IMR-90 (cell line): Measurements from ENCODE around the gene SLC22A12. TPM values are rescaled to one million over a fixed set of nuclear protein-coding genes. Genes with fewer than 3 reads are reported as not detected.

Experiments
- ATAC-seq: fragments of 200-7000 bp; cut with Tn5 transposase; 2 replicates; pipeline ENCODE4 v1.9.1; 2020; ENCODE audit warnings: low read depth, mild to moderate bottlenecking, moderate library complexity
- BruUV-seq: library from RNA; stranded (reverse); fragments of 400-500 nt; replicated peaks from 2 replicates; lab custom pipeline; 2021; lab: Mats Ljungman, UMichigan
- CTCF ChIA-PET: fragments of 300-600 bp; formaldehyde crosslinking; extraction: SDS; loops from one replicate; lab custom pipeline; 2021; ENCODE audit warnings: antibody characterized with exemption; lab: Yijun Ruan, JAX
- POLR2A ChIA-PET: fragments of 300-600 bp; sonication (Branson Sonifier 250); formaldehyde crosslinking; loops from one replicate; lab custom pipeline; 2022; ENCODE audit warnings: antibody characterized with exemption; ENCODE audit not compliant: unreplicated experiment; lab: Charles Lee
- DNase-seq: peaks from one replicate; pipeline ENCODE4 v3.0.0; 2013
- H2AFZ ChIP-seq: replicated peaks from 2 replicates; pipeline ENCODE3; 2013; ENCODE audit warnings: low read length, mild to moderate bottlenecking; ENCODE audit not compliant: poor library complexity
- H2AK5ac ChIP-seq: 2 replicates; pipeline ENCODE4 v1.6.1; 2013; ENCODE audit warnings: low read depth, low read length, inconsistent platforms
- H2AK9ac ChIP-seq: replicated peaks from 2 replicates; pipeline ENCODE3; 2013; ENCODE audit warnings: mild to moderate bottlenecking, low read depth, low read length, moderate library complexity; ENCODE audit not compliant: poor library complexity
- H2BK120ac ChIP-seq: 2 replicates; pipeline ENCODE4 v1.6.1; 2013; ENCODE audit warnings: low read depth, low read length, inconsistent platforms
- H2BK15ac ChIP-seq: 3 replicates; pipeline ENCODE4 v1.6.1; 2013; ENCODE audit warnings: low read depth, low read length, inconsistent platforms
- H2BK20ac ChIP-seq: 2 replicates; pipeline ENCODE4 v1.6.1; 2013; ENCODE audit warnings: low read depth, mild to moderate bottlenecking, inconsistent platforms, low read length, moderate library complexity
- H2BK5ac ChIP-seq: 2 replicates; pipeline ENCODE4 v1.6.1; 2013; ENCODE audit warnings: mild to moderate bottlenecking, low read depth, low read length, inconsistent platforms; ENCODE audit not compliant: poor library complexity, severe bottlenecking
- H3K14ac ChIP-seq: replicated peaks from 2 replicates; pipeline ENCODE4 v1.6.1; 2013; ENCODE audit warnings: low read depth, low read length, inconsistent platforms
- H3K18ac ChIP-seq: 2 replicates; pipeline ENCODE4 v1.6.1; 2013; ENCODE audit warnings: low read depth, low read length, control low read depth
- H3K23ac ChIP-seq: 2 replicates; pipeline ENCODE4 v1.6.1; 2013; ENCODE audit warnings: low read depth, low read length, inconsistent platforms
- H3K27ac ChIP-seq: 2 replicates; pipeline ENCODE4 v1.5.1; 2013; ENCODE audit warnings: mild to moderate bottlenecking, control low read depth, low read length; ENCODE audit not compliant: insufficient read depth
- H3K27me3 ChIP-seq: 2 replicates; pipeline ENCODE4 v1.6.1; 2013; ENCODE audit warnings: low read length; ENCODE audit not compliant: control insufficient read depth, insufficient read depth
- H3K36me3 ChIP-seq: 2 replicates; pipeline ENCODE4 v1.6.1; 2013; ENCODE audit warnings: low read length, mixed read lengths; ENCODE audit not compliant: control insufficient read depth, insufficient read depth
- H3K4ac ChIP-seq: 2 replicates; pipeline ENCODE4 v1.6.1; 2013; ENCODE audit warnings: low read depth, low read length, inconsistent platforms
- H3K4me1 ChIP-seq: 2 replicates; pipeline ENCODE4 v1.6.1; 2013; ENCODE audit warnings: low read length, mixed read lengths; ENCODE audit not compliant: control insufficient read depth, insufficient read depth
- H3K4me2 ChIP-seq: 2 replicates; pipeline ENCODE4 v1.6.1; 2013; ENCODE audit warnings: low read depth, mild to moderate bottlenecking, control low read depth, low read length, moderate library complexity
- H3K4me3 ChIP-seq: 2 replicates; pipeline ENCODE4 v1.5.1; 2013; ENCODE audit warnings: low read depth, mild to moderate bottlenecking, control low read depth, low read length, moderate library complexity; ENCODE audit not compliant: insufficient read depth
- H3K56ac ChIP-seq: 2 replicates; pipeline ENCODE4 v1.6.1; 2013; ENCODE audit warnings: low read length, inconsistent platforms; ENCODE audit not compliant: insufficient read depth; ENCODE audit errors: extremely low read depth
- H3K79me1 ChIP-seq, 2 experiments: 2 replicates each; pipeline ENCODE4 v1.6.1; 2013; ENCODE audit warnings: low read length in 2 of 2, inconsistent platforms in 1 of 2, low read depth in 1 of 2
- H3K9ac ChIP-seq: 2 replicates; pipeline ENCODE4 v1.6.1; 2013; ENCODE audit warnings: low read depth, low read length, control low read depth
- H3K9me1 ChIP-seq: 2 replicates; pipeline ENCODE4 v1.6.1; 2013; ENCODE audit warnings: low read length, inconsistent platforms; ENCODE audit not compliant: insufficient read depth
- H3K9me3 ChIP-seq: 2 replicates; pipeline ENCODE4 v1.6.1; 2013; ENCODE audit warnings: low read length; ENCODE audit not compliant: control insufficient read depth, insufficient read depth
- H4K20me1 ChIP-seq: 2 replicates; pipeline ENCODE4 v1.6.1; 2013; ENCODE audit warnings: low read length, inconsistent platforms; ENCODE audit not compliant: insufficient read depth
- H4K5ac ChIP-seq: 2 replicates; pipeline ENCODE4 v1.6.1; 2013; ENCODE audit warnings: mild to moderate bottlenecking, low read depth, low read length, control low read depth
- H4K8ac ChIP-seq, 2 experiments: 2 replicates each; pipeline ENCODE4 v1.6.1; 2013; ENCODE audit warnings: low read depth in 2 of 2, low read length in 2 of 2, control low read depth in 1 of 2, inconsistent platforms in 1 of 2
- H4K91ac ChIP-seq: 2 replicates; pipeline ENCODE4 v1.6.1; 2013; ENCODE audit warnings: low read depth, low read length, inconsistent platforms; ENCODE audit not compliant: insufficient read depth
- RFX5 ChIP-seq: IDR thresholded peaks from 2 replicates; pipeline ENCODE4 v1.8.0; 2012; ENCODE audit warnings: low read depth, mild to moderate bottlenecking, low read length, moderate library complexity
- WGBS, 2 experiments: methylation state at CpG; one replicate each; pipeline versions ENCODE4 v1.1.5 to v1.1.7; 2013; ENCODE audit warnings: missing lambda C conversion rate in 2 of 2; ENCODE audit not compliant: insufficient read length in 1 of 2; ENCODE audit errors: extremely low coverage in 2 of 2; 5-methylcytosine and 5-hydroxymethylcytosine counted together
- dilution Hi-C: fragments of 300-500 bp; cut with HindIII; formaldehyde crosslinking; loops from one replicate; pipeline ENCODE4 v1.14.3; 2018; ENCODE audit warnings: low sequenced_read_pairs; ENCODE audit not compliant: unreplicated experiment
- in situ Hi-C: fragments of 300-500 bp; cut with MboI; formaldehyde crosslinking; loops from 3 replicates; pipeline ENCODE4 v1.14.3; 2019; ENCODE audit warnings: low sequenced_read_pairs, inconsistent platforms, mixed read lengths
- intact Hi-C: fragments of 100-400 bp; cut with micrococcal nuclease; formaldehyde crosslinking; loops from 2 replicates; pipeline ENCODE4 v1.10.0; 2022
- polyA plus RNA-seq, 3 experiments: library from polyadenylated mRNA; depleted of rRNA; stranded (reverse); fragments of >200 nt; gene quantifications; 2 replicates each; pipeline ENCODE4 v1.2.3, GENCODE V29; 2012; ENCODE audit warnings: low replicate concordance in 1 of 3
- total RNA-seq: library from RNA; depleted of rRNA; stranded (reverse); fragments of >200 nt; gene quantifications from 2 replicates; pipeline ENCODE4 v1.2.3, GENCODE V29; 2012

SLC22A12 gene
- total and polyA plus RNA-seq, 2 of the 4 experiments (the other 2 are of a cell fraction): not detected

GRCh38 chr11:64546176-64546575 is 44.8 kb upstream of the SLC22A12 start:
- POLR2A ChIA-PET: no interaction called here
- no peak overlapping the region for H4K5ac ChIP-seq

More at GRCh38 chr11:64546176-64546575, 44.8 kb upstream of the SLC22A12 start:
- no peak for ATAC-seq
- intact Hi-C loops (no loop called here), dilution Hi-C loops (no loop called here), in situ Hi-C loops (no loop called here)
- Histone ChIP-seq H4K91ac (no peak overlapping the region), H4K8ac (no peak overlapping the region), H4K20me1 (no peaks in the 10 kb centered on the region), H3K18ac (no peak overlapping the region), H3K4ac (no peak overlapping the region; the same call in 1 of the 2 replicates), H2AFZ (no peak overlapping the region), H3K27me3 (peaks cover 9% of the 10 kb centered on the region), H3K9ac (no peak overlapping the region), H2BK15ac (no peak overlapping the region), H2AK5ac (no peak overlapping the region), H3K56ac (no peak overlapping the region), H3K36me3 (no peaks in the 10 kb centered on the region), H3K4me3 (no peak overlapping the region), H3K9me3 (no peaks in the 10 kb centered on the region), H3K4me2 (no peak overlapping the region), H3K79me1 (no peaks in the 10 kb centered on the region), H2BK20ac (no peak overlapping the region), H3K27ac (no peak overlapping the region), H2BK120ac (no peak overlapping the region), H2AK9ac (no peak overlapping the region), H3K4me1 (no peaks in the 10 kb centered on the region), H3K9me1 (0 out of 2 replicates have a peak, but pooled peaks cover 3% of the 10 kb centered on the region), H2BK5ac (no peak overlapping the region), H3K14ac (no peak overlapping the region), H3K23ac (no peak overlapping the region)
- CTCF ChIA-PET: interaction anchor here (0.6 kb wide), 1 partner anchor 98 kb away, joined by 3 read pairs; no protein-coding TSS in a partner anchor
- BruUV-seq: no TSS peak
- DNase-seq: no peak
- no CpG with 5 or more reads among the region's 2 CpGs for WGBS, 2 experiments
- no peak for TF ChIP-seq RFX5
